ENCODE measurements around the gene MARCHF6. TPM values are rescaled to one million over a fixed set of nuclear protein-coding genes. Genes with fewer than 3 reads are reported as not detected.

The MARCHF6 gene, protein sequence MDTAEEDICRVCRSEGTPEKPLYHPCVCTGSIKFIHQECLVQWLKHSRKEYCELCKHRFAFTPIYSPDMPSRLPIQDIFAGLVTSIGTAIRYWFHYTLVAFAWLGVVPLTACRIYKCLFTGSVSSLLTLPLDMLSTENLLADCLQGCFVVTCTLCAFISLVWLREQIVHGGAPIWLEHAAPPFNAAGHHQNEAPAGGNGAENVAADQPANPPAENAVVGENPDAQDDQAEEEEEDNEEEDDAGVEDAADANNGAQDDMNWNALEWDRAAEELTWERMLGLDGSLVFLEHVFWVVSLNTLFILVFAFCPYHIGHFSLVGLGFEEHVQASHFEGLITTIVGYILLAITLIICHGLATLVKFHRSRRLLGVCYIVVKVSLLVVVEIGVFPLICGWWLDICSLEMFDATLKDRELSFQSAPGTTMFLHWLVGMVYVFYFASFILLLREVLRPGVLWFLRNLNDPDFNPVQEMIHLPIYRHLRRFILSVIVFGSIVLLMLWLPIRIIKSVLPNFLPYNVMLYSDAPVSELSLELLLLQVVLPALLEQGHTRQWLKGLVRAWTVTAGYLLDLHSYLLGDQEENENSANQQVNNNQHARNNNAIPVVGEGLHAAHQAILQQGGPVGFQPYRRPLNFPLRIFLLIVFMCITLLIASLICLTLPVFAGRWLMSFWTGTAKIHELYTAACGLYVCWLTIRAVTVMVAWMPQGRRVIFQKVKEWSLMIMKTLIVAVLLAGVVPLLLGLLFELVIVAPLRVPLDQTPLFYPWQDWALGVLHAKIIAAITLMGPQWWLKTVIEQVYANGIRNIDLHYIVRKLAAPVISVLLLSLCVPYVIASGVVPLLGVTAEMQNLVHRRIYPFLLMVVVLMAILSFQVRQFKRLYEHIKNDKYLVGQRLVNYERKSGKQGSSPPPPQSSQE
- 24.6 and 30.9 TPM in 2 replicates for total RNA-seq

DNA sequence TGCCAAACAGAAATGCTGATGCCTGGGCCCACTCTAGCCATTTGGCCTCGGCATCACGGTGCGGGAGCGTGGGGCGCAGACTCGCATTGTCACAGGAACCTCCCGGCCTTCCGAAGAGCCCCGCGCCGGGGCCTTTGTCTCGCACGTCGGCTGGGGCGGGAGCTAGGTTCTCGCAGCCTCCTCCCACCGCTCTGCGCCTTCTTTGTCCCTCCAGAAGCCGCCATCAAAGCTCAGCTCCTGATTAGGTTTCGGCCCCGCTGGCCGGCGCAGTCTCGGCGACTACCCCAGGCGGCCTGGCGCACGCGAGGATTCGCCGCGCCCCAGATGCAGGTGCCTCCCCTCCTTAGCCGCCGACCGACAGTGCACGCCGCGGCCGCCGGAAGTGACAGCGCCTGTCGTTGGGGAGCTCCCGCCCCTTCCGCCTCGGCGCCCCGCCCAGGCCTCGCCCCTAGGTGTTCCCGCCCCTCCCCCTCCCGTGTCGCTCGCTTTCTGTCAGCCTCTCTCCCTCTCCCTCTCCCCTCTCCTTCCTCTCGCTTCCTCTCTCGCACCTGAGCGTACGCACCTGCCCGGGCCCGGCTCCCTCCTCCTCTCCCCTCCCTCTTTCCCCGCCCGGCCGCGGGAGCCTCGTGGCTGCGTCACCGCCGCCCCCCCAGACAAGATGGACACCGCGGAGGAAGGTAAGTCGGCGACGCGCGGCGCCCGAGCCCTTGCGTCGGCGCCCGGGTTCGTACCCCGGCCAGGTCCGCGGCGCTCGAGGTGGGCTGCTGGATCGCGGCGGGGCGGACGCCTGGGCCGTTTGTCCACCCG is at the start of gene MARCHF6:
Gene MARCHF6, plus strand, starts transcription at position 455 of the 807 bp plus-strand sequence. Its CDS starts 204 bp downstream, at position 659.

DNA sequence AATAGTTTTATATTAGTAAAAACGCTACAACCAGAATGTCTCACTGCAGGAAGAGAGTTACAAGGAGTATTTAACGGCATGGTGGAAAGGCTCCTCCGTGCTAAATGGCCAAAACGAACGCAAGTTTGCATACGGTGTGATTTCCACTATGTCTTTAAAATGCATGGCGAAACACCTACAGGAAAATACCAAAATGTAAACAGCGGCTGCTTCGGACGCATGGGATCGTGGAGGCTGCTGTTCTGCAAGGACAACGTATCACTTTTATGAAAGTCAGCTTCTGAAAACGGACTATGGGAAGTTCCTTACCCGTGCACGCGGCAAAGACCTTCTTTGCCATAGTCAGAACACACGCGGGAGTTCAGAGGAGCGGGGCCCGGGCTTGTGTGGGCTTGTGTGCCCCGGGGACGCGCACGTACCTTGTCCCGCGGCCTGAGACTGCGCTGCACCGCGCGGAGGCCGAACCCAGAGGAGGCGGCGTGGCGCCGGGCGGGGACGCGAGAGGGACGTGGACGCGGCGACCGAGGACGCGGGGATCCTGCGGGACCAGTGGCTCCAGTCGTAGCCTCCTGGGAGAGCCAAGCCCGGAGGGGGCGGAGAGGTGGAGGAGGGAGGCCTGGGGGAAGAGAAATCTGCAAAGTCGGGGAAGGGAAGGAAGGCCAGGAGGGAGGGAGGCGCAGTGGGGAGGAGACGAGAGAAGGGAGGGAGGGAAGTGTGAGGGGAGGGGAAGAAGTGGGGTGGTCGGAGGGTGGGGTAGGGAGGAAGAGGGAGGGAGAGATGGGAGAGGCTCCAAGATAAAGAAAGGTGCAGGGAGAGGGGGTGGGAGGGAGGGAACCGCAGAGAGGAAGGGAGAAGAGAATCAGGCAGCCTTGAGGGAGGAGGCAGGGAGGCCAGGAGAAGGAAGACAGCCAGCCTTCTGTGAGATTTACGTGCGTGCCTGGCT is 46.0 kb upstream of the MARCHF6 start, which contains the start of gene CMBL:
Gene CMBL, minus strand, starts transcription at position 697 of the 943 bp plus-strand sequence. CDS start 17,140 bp downstream, outside the sequence.

Other genes with a start within 250 kb of the MARCHF6 start
- 17.3 and 26.7 TPM in 2 replicates for gene ATPSCKMT, start 103.8 kb upstream of the MARCHF6 start, total RNA-seq
- gene CCT5, start 103.4 kb upstream of the MARCHF6 start, total RNA-seq: 282 and 354 TPM in 2 replicates
- 2.5 and 6.0 TPM in 2 replicates for gene CMBL, start 45.8 kb upstream of the MARCHF6 start, total RNA-seq
- 0.32 TPM in 1 of 2 replicates, not detected in the other for gene ROPN1L, start 88.2 kb downstream of the MARCHF6 start, total RNA-seq
- gene ANKRD33B, start 210.4 kb downstream of the MARCHF6 start, total RNA-seq: 3.8 and 4.4 TPM in 2 replicates